Stimulated activated naive B cell treated with anti-CD40 and anti-IgM and Interleukin-4, amounts not matched to agents 10 μg/mL and 1 μg/mL and 100 μg/mL, for 72 hours (primary cell): Measurements from ENCODE around the gene MCOLN2.

Source experiments
- ATAC-seq, 2 donors: fragments of 150-1000 bp; cut with Tn5 transposase; replicated peaks; 2 replicates each; pipeline ENCODE4 v1.10.0; 2021; ENCODE audit warnings: moderate library complexity in 1 of 2
- DNase-seq: peaks from one replicate; pipeline ENCODE4 v3.0.0; 2021
- H3K27ac Mint-ChIP-seq: one replicate; pipeline ENCODE4 v1.8.0; 2022; ENCODE audit warnings: mild to moderate bottlenecking, mixed read lengths
- H3K27me3 Mint-ChIP-seq, 2 donors: one replicate each; pipeline ENCODE4 v1.8.0; 2022; ENCODE audit warnings: mixed read lengths in 2 of 2
- H3K36me3 Mint-ChIP-seq, 2 donors: one replicate each; pipeline ENCODE4 v1.8.0; 2022; ENCODE audit warnings: mixed read lengths in 2 of 2, mild to moderate bottlenecking in 1 of 2
- H3K4me1 Mint-ChIP-seq, 2 donors: one replicate each; pipeline ENCODE4 v1.8.0; 2022; ENCODE audit warnings: mixed read lengths in 2 of 2, mild to moderate bottlenecking in 1 of 2
- H3K4me3 Mint-ChIP-seq, 2 donors: one replicate each; pipeline ENCODE4 v1.8.0; 2022; ENCODE audit warnings: mild to moderate bottlenecking in 2 of 2, mixed read lengths in 2 of 2, moderate library complexity in 1 of 2
- H3K9me3 Mint-ChIP-seq, 2 donors: one replicate each; pipeline ENCODE4 v1.8.0; 2022; ENCODE audit warnings: mixed read lengths in 2 of 2, mild to moderate bottlenecking in 1 of 2

MCOLN2 gene

GRCh38 chr1:84969489-84970250, 27.2 kb downstream of the MCOLN2 start:
- Mint-ChIP-seq H3K4me3 (peak overlapping the region; percentile 62 to 63), H3K4me1 (peaks cover 40 to 66% of the 10 kb centered on the region in 2 donors), H3K27me3 (no peaks in the 10 kb centered on the region), H3K36me3 (peaks cover 45 to 64% of the 10 kb centered on the region in 2 donors), H3K9me3 (no peaks in the 10 kb centered on the region), H3K27ac (peak overlapping the region; percentile 81)
- ATAC-seq (peak; percentile 78 to 89), DNase-seq (peak; percentile 59)

- H3K9me3 Mint-ChIP-seq, result no peaks in the 10 kb centered on the region
- ATAC-seq (no peak), DNase-seq (no peak)
- H3K27ac Mint-ChIP-seq, result peak overlapping the region; percentile 81
- H3K4me1 Mint-ChIP-seq, result peaks cover 33 to 58% of the 10 kb centered on the region in 2 donors
- peaks cover 43 to 64% of the 10 kb centered on the region in 2 donors for H3K36me3 Mint-ChIP-seq
- H3K4me3 Mint-ChIP-seq, result no peak overlapping the region
- H3K27me3 Mint-ChIP-seq, result no peaks in the 10 kb centered on the region
Measured at GRCh38 chr1:84968865-84969264, 28.0 kb downstream of the MCOLN2 start.

GRCh38 chr1:84968101-84968500, 28.8 kb downstream of the MCOLN2 start:
- Mint-ChIP-seq H3K4me1 (peaks cover 34 to 56% of the 10 kb centered on the region in 2 donors), H3K4me3 (no peak overlapping the region), H3K27ac (peak overlapping the region; percentile 25), H3K9me3 (no peaks in the 10 kb centered on the region), H3K27me3 (no peaks in the 10 kb centered on the region), H3K36me3 (peaks cover 50 to 70% of the 10 kb centered on the region in 2 donors)
- no peak for ATAC-seq
- DNase-seq, result no peak

- Mint-ChIP-seq H3K4me1 (peaks cover 31 to 52% of the 10 kb centered on the region in 2 donors), H3K4me3 (no peak overlapping the region), H3K9me3 (no peaks in the 10 kb centered on the region), H3K36me3 (peaks cover 54 to 72% of the 10 kb centered on the region in 2 donors), H3K27me3 (no peaks in the 10 kb centered on the region), H3K27ac (peak overlapping the region; percentile 25)
- no peak for ATAC-seq
- no peak for DNase-seq
Measured at GRCh38 chr1:84967666-84968065, 29.2 kb downstream of the MCOLN2 start.

GRCh38 chr1:84963021-84963420, 33.9 kb downstream of the MCOLN2 start:
- Mint-ChIP-seq H3K27ac (peak overlapping the region; percentile 37), H3K4me1 (peaks cover 16 to 32% of the 10 kb centered on the region in 2 donors), H3K4me3 (no peak overlapping the region), H3K36me3 (peaks cover 53 to 60% of the 10 kb centered on the region in 2 donors), H3K9me3 (no peaks in the 10 kb centered on the region), H3K27me3 (no peaks in the 10 kb centered on the region)
- ATAC-seq (no peak), DNase-seq (no peak)

- ATAC-seq (no peak), DNase-seq (no peak)
- H3K27me3 Mint-ChIP-seq, result no peaks in the 10 kb centered on the region
- H3K36me3 Mint-ChIP-seq, result peaks cover 63 to 66% of the 10 kb centered on the region in 2 donors
- H3K9me3 Mint-ChIP-seq, result no peaks in the 10 kb centered on the region
- H3K4me1 Mint-ChIP-seq, result peaks cover 27 to 44% of the 10 kb centered on the region in 2 donors
- no peak overlapping the region for H3K27ac Mint-ChIP-seq
- H3K4me3 Mint-ChIP-seq, result no peak overlapping the region
Measured at GRCh38 chr1:84961316-84961715, 35.6 kb downstream of the MCOLN2 start.

- Mint-ChIP-seq H3K27ac (peak overlapping the region; percentile 80), H3K9me3 (peaks cover 0 to 1% of the 10 kb centered on the region in 2 donors), H3K36me3 (peaks cover 65 to 69% of the 10 kb centered on the region in 2 donors), H3K4me1 (peaks cover 31 to 52% of the 10 kb centered on the region in 2 donors), H3K27me3 (no peaks in the 10 kb centered on the region), H3K4me3 (no peak overlapping the region)
- no peak for ATAC-seq
- no peak for DNase-seq
Measured at GRCh38 chr1:84960371-84960770, 36.5 kb downstream of the MCOLN2 start.

GRCh38 chr1:84959294-84959693, 37.6 kb downstream of the MCOLN2 start:
- H3K27me3 Mint-ChIP-seq, result no peaks in the 10 kb centered on the region
- DNase-seq, result peak; percentile 16
- H3K4me3 Mint-ChIP-seq, result peak overlapping the region in 1 of 2 donors; percentile 0
- H3K9me3 Mint-ChIP-seq, result peaks cover 0 to 3% of the 10 kb centered on the region in 2 donors
- H3K27ac Mint-ChIP-seq, result peak overlapping the region; percentile 10
- H3K36me3 Mint-ChIP-seq, result peaks cover 71 to 74% of the 10 kb centered on the region in 2 donors
- peaks cover 36 to 58% of the 10 kb centered on the region in 2 donors for H3K4me1 Mint-ChIP-seq
- ATAC-seq, result peak; percentile 76 to 83

- ATAC-seq (no peak), DNase-seq (no peak)
- Mint-ChIP-seq H3K9me3 (peaks cover 0 to 3% of the 10 kb centered on the region in 2 donors), H3K36me3 (peaks cover 76% of the 10 kb centered on the region in 2 donors), H3K27me3 (no peaks in the 10 kb centered on the region), H3K4me3 (no peak overlapping the region), H3K27ac (no peak overlapping the region), H3K4me1 (peaks cover 31 to 52% of the 10 kb centered on the region in 2 donors)
Measured at GRCh38 chr1:84957966-84958365, 38.9 kb downstream of the MCOLN2 start.

- H3K9me3 Mint-ChIP-seq, result peaks cover 0 to 3% of the 10 kb centered on the region in 2 donors
- H3K4me1 Mint-ChIP-seq, result peaks cover 28 to 45% of the 10 kb centered on the region in 2 donors
- ATAC-seq, result peak in 1 of 2 donors; percentile 14
- peak overlapping the region; percentile 45 to 64 for H3K4me3 Mint-ChIP-seq
- no peak overlapping the region for H3K27ac Mint-ChIP-seq
- DNase-seq, result no peak
- peaks cover 74 to 77% of the 10 kb centered on the region in 2 donors for H3K36me3 Mint-ChIP-seq
- H3K27me3 Mint-ChIP-seq, result no peaks in the 10 kb centered on the region
Measured at GRCh38 chr1:84956655-84957054, 40.3 kb downstream of the MCOLN2 start.

- peaks cover 72 to 78% of the 10 kb centered on the region in 2 donors for H3K36me3 Mint-ChIP-seq
Measured at GRCh38 chr1:84956097-84956496, 40.8 kb downstream of the MCOLN2 start.

GRCh38 chr1:84949664-84950063, 47.2 kb downstream of the MCOLN2 start:
- DNase-seq (no peak), ATAC-seq (no peak)
- H3K4me3 Mint-ChIP-seq, result no peak overlapping the region
- peak overlapping the region; percentile 14 for H3K27ac Mint-ChIP-seq
- H3K36me3 Mint-ChIP-seq, result peaks cover 65 to 88% of the 10 kb centered on the region in 2 donors
- peaks cover 25 to 40% of the 10 kb centered on the region in 2 donors for H3K4me1 Mint-ChIP-seq
- no peaks in the 10 kb centered on the region for H3K27me3 Mint-ChIP-seq
- peaks cover 5 to 6% of the 10 kb centered on the region in 2 donors for H3K9me3 Mint-ChIP-seq

More at GRCh38 chr1:84956097-84956496, 40.8 kb downstream of the MCOLN2 start:
- Mint-ChIP-seq H3K27me3 (no peaks in the 10 kb centered on the region), H3K4me1 (peaks cover 28 to 41% of the 10 kb centered on the region in 2 donors), H3K4me3 (no peak overlapping the region), H3K27ac (peak overlapping the region; percentile 4), H3K9me3 (peaks cover under 1 to 4% of the 10 kb centered on the region in 2 donors)
- DNase-seq (no peak), ATAC-seq (no peak)

GRCh38 chr1:84947536-84948410, 49.1 kb downstream of the MCOLN2 start:
- DNase-seq, result no peak
- H3K4me3 Mint-ChIP-seq, result no peak overlapping the region
- H3K4me1 Mint-ChIP-seq, result peaks cover 29 to 46% of the 10 kb centered on the region in 2 donors
- peaks cover 54 to 86% of the 10 kb centered on the region in 2 donors for H3K36me3 Mint-ChIP-seq
- peak overlapping the region; percentile 72 for H3K27ac Mint-ChIP-seq
- peaks cover 5 to 6% of the 10 kb centered on the region in 2 donors for H3K9me3 Mint-ChIP-seq
- ATAC-seq, result no peak
- H3K27me3 Mint-ChIP-seq, result peaks cover 0 to 6% of the 10 kb centered on the region in 2 donors

- Mint-ChIP-seq H3K27ac (peak overlapping the region; percentile 53), H3K27me3 (peaks cover 0 to 6% of the 10 kb centered on the region in 2 donors), H3K4me1 (peaks cover 29 to 46% of the 10 kb centered on the region in 2 donors), H3K4me3 (no peak overlapping the region), H3K9me3 (peaks cover 5 to 6% of the 10 kb centered on the region in 2 donors), H3K36me3 (peaks cover 56 to 86% of the 10 kb centered on the region in 2 donors)
- DNase-seq, result no peak
- no peak for ATAC-seq
Measured at GRCh38 chr1:84946631-84947030, 50.3 kb downstream of the MCOLN2 start.
